Uterus (tissue), 4 donors: ENCODE results near the gene ATP11B. TPM values are rescaled to one million over a fixed set of nuclear protein-coding genes. Genes with fewer than 3 reads are reported as not detected.
"Not testable (repeated sequence)": the region's sequence is repeated elsewhere in the genome, so short reads cannot be mapped to it uniquely, and the experiment has no call there.

Experiments
- DNase-seq, 2 donors: peaks; one replicate each; pipeline ENCODE4 v3.0.0-alpha.2; 2019 to 2020
- H3K27ac ChIP-seq, 2 donors: fragments of 200-600 bp; sonication (generic); 1 replicate in 1 of 2; 2 replicates in 1 of 2; pipeline ENCODE4 v1.5.1; 2016 to 2018
- H3K27me3 ChIP-seq, 2 donors: fragments of 200-600 bp; sonication (generic); one replicate each; pipeline ENCODE4 v1.5.1; 2018 to 2019; ENCODE audit warnings: control low read depth in 1 of 2
- H3K36me3 ChIP-seq, 2 donors: fragments of 200-600 bp; sonication (generic); one replicate each; pipeline ENCODE4 v1.5.1; 2019; ENCODE audit warnings: control low read depth in 1 of 2
- H3K4me1 ChIP-seq, 2 donors: fragments of 200-600 bp; sonication (generic); one replicate each; pipeline ENCODE4 v1.5.1; 2018 to 2019; ENCODE audit warnings: control low read depth in 1 of 2
- H3K4me3 ChIP-seq, 2 donors: fragments of 200-600 bp; sonication (generic); 1 replicate in 1 of 2; 2 replicates in 1 of 2; pipeline ENCODE4 v1.5.1; 2018 to 2019; ENCODE audit warnings: mild to moderate bottlenecking in 1 of 2
- H3K9me3 ChIP-seq, 2 donors: fragments of 200-600 bp; sonication (generic); one replicate each; pipeline ENCODE4 v1.5.1; 2019; ENCODE audit warnings: control low read depth in 1 of 2
- CTCF ChIP-seq, 4 experiments: fragments of 200-600 bp in 2 of 4; fragments of 450-650 bp in 2 of 4; sonication (generic) in 2 of 4; IDR thresholded peaks; one replicate each; pipeline ENCODE4 v1.5.1; 2016 to 2019; ENCODE audit warnings: antibody characterized with exemption in 4 of 4, mild to moderate bottlenecking in 2 of 4, moderate library complexity in 1 of 4
- POLR2A ChIP-seq, 2 donors: fragments of 450-650 bp; IDR thresholded peaks; one replicate each; pipeline ENCODE4 v1.6.1; 2016; ENCODE audit warnings: antibody characterized with exemption in 2 of 2, mild to moderate bottlenecking in 1 of 2, moderate library complexity in 1 of 2
- intact Hi-C: fragments of 100-400 bp; cut with DNase I; formaldehyde crosslinking; loops from one replicate; pipeline ENCODE4 v1.15.1; 2023; ENCODE audit warnings: low total_unique reads
- total RNA-seq, 4 donors: library from RNA; depleted of rRNA in 3 of 4; stranded (reverse); fragments of >200 nt in 3 of 4; gene quantifications; one replicate each; pipeline versions ENCODE4 v1.1.0 to v1.2.4, GENCODE V29; 2014 to 2023
- donor health status: DM: yes; HTN: yes; CAD: no.

The ATP11B gene
- total RNA-seq, 4 donors from 2014 or later = 53.5 to 136 (median 95.1) TPM

DNA sequence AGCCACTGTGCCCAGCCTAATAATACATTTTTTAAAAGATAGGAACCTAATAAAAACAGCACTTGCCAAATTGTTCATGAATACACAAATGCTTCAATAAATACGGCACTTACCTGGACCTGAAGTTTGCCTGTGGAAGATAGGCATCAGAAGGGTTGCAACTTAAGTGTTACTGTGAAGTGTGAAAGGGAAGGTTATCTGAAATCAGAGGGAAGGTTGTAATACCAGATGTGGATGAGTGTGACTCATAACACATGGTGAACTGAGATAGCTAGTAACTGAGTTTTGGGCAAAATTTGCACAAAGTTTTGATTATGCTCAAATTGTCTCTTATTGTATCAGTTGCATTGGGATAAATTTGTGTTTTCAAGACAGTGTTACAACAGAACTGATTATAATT is 68.0 kb downstream of the ATP11B start:
- Histone ChIP-seq H3K27ac (no peak overlapping the region), H3K9me3 (no peaks in the 10 kb centered on the region), H3K27me3 (no peaks in the 10 kb centered on the region), H3K4me3 (no peak overlapping the region), H3K4me1 (no peaks in the 10 kb centered on the region), H3K36me3 (no peaks in the 10 kb centered on the region)
- DNase-seq = no peak
- intact Hi-C loops = no loop called here
- TF ChIP-seq CTCF (IDR thresholded peaks at IDR 0.05) (no peak), POLR2A (IDR thresholded peaks at IDR 0.05) (no peak)

DNA sequence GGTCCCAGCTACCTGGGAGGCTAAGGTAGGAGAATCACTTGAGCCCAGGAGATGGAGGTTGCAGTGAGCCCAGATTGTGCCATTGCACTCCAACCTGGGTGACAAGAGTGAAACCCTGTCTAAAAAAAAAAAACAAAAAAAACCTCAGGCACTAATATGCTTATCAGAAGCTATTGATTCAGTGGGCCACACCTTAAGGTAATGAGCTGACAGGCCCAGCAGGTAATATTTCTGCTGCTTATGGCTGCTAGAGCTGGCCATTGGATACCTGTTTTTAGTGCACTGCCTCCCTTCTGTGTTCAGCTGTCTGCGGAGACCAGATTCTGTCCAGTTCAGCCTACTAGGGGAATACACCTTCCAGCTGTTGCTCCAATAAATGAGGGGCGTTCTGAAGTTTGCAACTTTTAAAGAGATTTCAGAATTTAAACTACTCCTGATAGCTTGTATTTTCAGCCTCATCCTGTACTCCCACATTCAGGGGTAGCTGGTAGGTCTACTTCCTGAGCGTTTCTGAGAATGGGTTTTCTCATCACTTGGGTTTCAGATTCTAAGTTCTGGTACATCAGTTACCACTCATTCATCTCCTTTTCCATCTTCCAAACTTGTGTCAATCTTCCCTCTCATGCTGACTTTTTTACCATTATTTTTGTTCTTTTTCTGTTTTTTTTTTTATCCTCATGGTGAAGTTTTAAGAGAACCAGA is 69.0 kb downstream of the ATP11B start:
- Histone ChIP-seq H3K27me3 (no peaks in the 10 kb centered on the region), H3K4me1 (no peaks in the 10 kb centered on the region), H3K9me3 (no peaks in the 10 kb centered on the region), H3K36me3 (no peaks in the 10 kb centered on the region), H3K4me3 (no peak overlapping the region), H3K27ac (no peak overlapping the region)
- intact Hi-C loops = no loop called here
- TF ChIP-seq POLR2A (IDR thresholded peaks at IDR 0.05) (no peak), CTCF (IDR thresholded peaks at IDR 0.05) (no peak)
- DNase-seq = no peak

DNA sequence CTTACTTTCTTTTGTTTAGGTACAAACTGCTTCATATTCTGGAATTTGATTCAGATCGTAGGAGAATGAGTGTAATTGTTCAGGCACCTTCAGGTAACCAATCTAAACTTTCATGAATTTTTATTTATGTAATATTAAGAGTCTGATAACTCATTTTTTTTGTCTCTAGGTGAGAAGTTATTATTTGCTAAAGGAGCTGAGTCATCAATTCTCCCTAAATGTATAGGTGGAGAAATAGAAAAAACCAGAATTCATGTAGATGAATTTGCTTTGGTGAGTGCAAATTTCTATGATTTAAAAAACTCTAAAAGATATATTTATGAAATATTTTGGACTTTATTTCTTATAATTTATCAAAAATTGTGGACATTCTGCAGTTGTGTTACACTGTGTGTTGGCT is 75.8 kb downstream of the ATP11B start:
- no peak for DNase-seq
- Histone ChIP-seq H3K27me3 (no peaks in the 10 kb centered on the region), H3K4me3 (no peak overlapping the region), H3K4me1 (no peaks in the 10 kb centered on the region), H3K9me3 (no peaks in the 10 kb centered on the region), H3K36me3 (no peaks in the 10 kb centered on the region), H3K27ac (no peak overlapping the region)
- intact Hi-C loops = no loop called here
- TF ChIP-seq CTCF (IDR thresholded peaks at IDR 0.05) = no peak
- no peak for TF ChIP-seq POLR2A (IDR thresholded peaks at IDR 0.05)

- H3K4me3 ChIP-seq, H3K27ac ChIP-seq, intact Hi-C loops, H3K36me3 ChIP-seq, DNase-seq, H3K9me3 ChIP-seq, H3K27me3 ChIP-seq, H3K4me1 ChIP-seq: not testable (repeated sequence)
Observed at GRCh38 chr3:182870917-182871316, 77.6 kb downstream of the ATP11B start.

DNA sequence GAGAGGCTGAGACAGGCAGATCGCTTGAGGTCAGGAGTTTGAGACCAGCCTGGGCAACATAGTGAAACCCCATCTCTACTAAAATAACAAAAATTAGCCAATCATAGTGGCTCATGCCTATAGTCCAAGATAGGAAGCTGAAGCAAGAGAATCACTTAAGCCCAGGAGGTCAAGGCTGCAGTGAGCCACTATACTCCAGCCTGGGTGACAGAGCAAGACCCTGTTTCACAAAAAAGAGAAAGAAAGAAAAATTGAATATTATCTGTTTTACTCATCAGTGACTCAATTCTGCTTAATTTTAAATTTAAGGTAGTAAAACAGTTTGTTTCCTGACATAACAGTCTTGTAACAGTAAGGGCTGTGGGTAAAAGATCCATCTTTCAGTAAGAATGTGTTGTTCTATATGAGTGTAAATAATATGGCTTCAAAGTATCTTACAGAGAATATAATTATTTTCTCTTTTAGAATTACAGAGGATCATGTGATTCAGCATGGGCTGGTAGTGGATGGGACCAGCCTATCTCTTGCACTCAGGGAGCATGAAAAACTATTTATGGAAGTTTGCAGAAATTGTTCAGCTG is 85.8 kb downstream of the ATP11B start:
- DNase-seq = no peak
- no peak overlapping the region for H3K27ac ChIP-seq
- H3K27me3 ChIP-seq = no peaks in the 10 kb centered on the region
- H3K9me3 ChIP-seq = no peaks in the 10 kb centered on the region
- no peak overlapping the region for H3K4me3 ChIP-seq
- no peak for TF ChIP-seq CTCF (IDR thresholded peaks at IDR 0.05)
- no peak for TF ChIP-seq POLR2A (IDR thresholded peaks at IDR 0.05)
- H3K4me1 ChIP-seq = no peaks in the 10 kb centered on the region
- intact Hi-C loops = no loop called here
- H3K36me3 ChIP-seq = no peaks in the 10 kb centered on the region
